PC-3 (cell line): ENCODE data around the gene PIEZO2. TPM values are rescaled to one million over a fixed set of nuclear protein-coding genes. Genes with fewer than 3 reads are reported as not detected.

Source experiments
- ATAC-seq: fragments of 200-7000 bp; cut with Tn5 transposase; 2 replicates; pipeline ENCODE4 v1.9.1; 2020; ENCODE audit warnings: mild to moderate bottlenecking, moderate library complexity
- BruUV-seq: library from RNA; stranded (reverse); fragments of 400-500 nt; replicated peaks from 2 replicates; lab custom pipeline; 2021; lab: Mats Ljungman, UMichigan
- CTCF ChIA-PET: fragments of 300-600 bp; sonication (Branson Sonifier 250); formaldehyde crosslinking; loops from one replicate; lab custom pipeline; 2022; ENCODE audit warnings: antibody characterized with exemption; lab: Charles Lee
- POLR2A ChIA-PET: fragments of 300-600 bp; sonication (Branson Sonifier 250); formaldehyde crosslinking; loops from one replicate; lab custom pipeline; 2022; ENCODE audit warnings: antibody characterized with exemption; ENCODE audit not compliant: unreplicated experiment; lab: Charles Lee
- DNase-seq: peaks from one replicate; pipeline ENCODE4 v3.0.0-alpha.2; 2015
- H2AFZ ChIP-seq: fragments of 300-600 bp; sonication (generic); 2 replicates; pipeline ENCODE4 v1.6.0; 2016; ENCODE audit warnings: antibody characterized with exemption, low read length
- H3F3A ChIP-seq: fragments of 300-600 bp; sonication (generic); one replicate; pipeline ENCODE4 v1.6.0; 2017; ENCODE audit warnings: antibody characterized with exemption, low read length, control low read depth, mild to moderate bottlenecking; ENCODE audit not compliant: unreplicated experiment
- H3K27ac ChIP-seq: fragments of 300-600 bp; sonication (generic); 2 replicates; pipeline ENCODE4 v1.5.1; 2016; ENCODE audit warnings: mild to moderate bottlenecking, low read length
- H3K27me3 ChIP-seq: fragments of 300-600 bp; sonication (generic); 2 replicates; pipeline ENCODE4 v1.6.1; 2016; ENCODE audit warnings: low read length, mixed read lengths
- H3K36me3 ChIP-seq: fragments of 300-600 bp; sonication (generic); 2 replicates; pipeline ENCODE4 v1.6.1; 2016; ENCODE audit warnings: low read depth, mixed run types, low read length, mixed read lengths
- H3K4me1 ChIP-seq: fragments of 300-600 bp; sonication (generic); 2 replicates; pipeline ENCODE4 v1.5.1; 2016; ENCODE audit warnings: low read length; ENCODE audit not compliant: insufficient read depth
- H3K4me2 ChIP-seq: fragments of 300-600 bp; sonication (generic); 2 replicates; pipeline ENCODE4 v1.6.0; 2016; ENCODE audit warnings: low read length
- H3K4me3 ChIP-seq: fragments of 300-600 bp; sonication (generic); 2 replicates; pipeline ENCODE4 v1.5.1; 2016; ENCODE audit warnings: mild to moderate bottlenecking, low read length, mixed read lengths
- H3K79me2 ChIP-seq: fragments of 300-600 bp; sonication (generic); 2 replicates; pipeline ENCODE4 v1.6.1; 2017; ENCODE audit warnings: low read length, mixed read lengths
- H3K9ac ChIP-seq: fragments of 300-600 bp; sonication (generic); 2 replicates; pipeline ENCODE4 v1.6.0; 2016; ENCODE audit warnings: mild to moderate bottlenecking, low read length
- H3K9me2 ChIP-seq: fragments of 300-600 bp; sonication (generic); replicated peaks from 2 replicates; pipeline ENCODE4 v1.6.1; 2016; ENCODE audit warnings: mixed run types, low read length, mixed read lengths
- H3K9me3 ChIP-seq: fragments of 300-600 bp; sonication (generic); 2 replicates; pipeline ENCODE4 v1.6.1; 2016; ENCODE audit warnings: low read length, mixed read lengths
- H4K20me1 ChIP-seq: fragments of 300-600 bp; sonication (generic); 2 replicates; pipeline ENCODE4 v1.6.1; 2016; ENCODE audit warnings: low read length, mixed read lengths
- CTCF ChIP-seq: fragments of 300-600 bp; sonication (generic); conservative IDR thresholded peaks from 2 replicates; pipeline ENCODE4 v1.5.1; 2017; ENCODE audit warnings: antibody characterized with exemption, low read depth, mild to moderate bottlenecking, low read length
- EZH2 ChIP-seq: fragments of 300-600 bp; sonication (generic); IDR thresholded peaks from one replicate; pipeline ENCODE4 v1.6.1; 2017; ENCODE audit warnings: antibody characterized with exemption, mild to moderate bottlenecking, low read length; ENCODE audit not compliant: unreplicated experiment
- EZH2phosphoT487 ChIP-seq: fragments of 300-600 bp; sonication (generic); IDR thresholded peaks from 2 replicates; pipeline ENCODE4 v1.6.1; 2018; ENCODE audit warnings: mild to moderate bottlenecking, antibody characterized with exemption, low read length, borderline replicate concordance
- intact Hi-C: fragments of 100-400 bp; cut with micrococcal nuclease; formaldehyde crosslinking; loops from 2 replicates; pipeline ENCODE4 v1.9.0; 2023
- total RNA-seq: library from RNA; depleted of rRNA; stranded (reverse); fragments of >200 nt; gene quantifications from 2 replicates; pipeline ENCODE4 v1.2.3, GENCODE V29; 2014

The PIEZO2 gene
- total RNA-seq, 1 experiment from 2014 or later, result not detected

GRCh38 chr18:11167778-11168177 is 18.4 kb upstream of the PIEZO2 start:
- ChIA-PET CTCF (no interaction called here), POLR2A (no interaction called here)
- H3K27me3 ChIP-seq, result peaks cover 34% of the 10 kb centered on the region
- no peak overlapping the region for H2AFZ ChIP-seq
- no peaks in the 10 kb centered on the region for H3K79me2 ChIP-seq
- no peaks in the 10 kb centered on the region for H3K4me1 ChIP-seq
- no peak overlapping the region for H3K4me3 ChIP-seq
- no peaks in the 10 kb centered on the region for H3F3A ChIP-seq
- ATAC-seq (no peak), DNase-seq (no peak)
- no peak overlapping the region for H3K27ac ChIP-seq
- no peak overlapping the region for H3K9ac ChIP-seq
- intact Hi-C loops, result no loop called here
- H3K36me3 ChIP-seq, result no peaks in the 10 kb centered on the region
- no peaks in the 10 kb centered on the region for H3K9me2 ChIP-seq
- no peak overlapping the region for H3K4me2 ChIP-seq
- no peaks in the 10 kb centered on the region for H3K9me3 ChIP-seq
- BruUV-seq, result no TSS peak
- TF ChIP-seq EZH2 (no peak), CTCF (no peak), EZH2phosphoT487 (no peak)
- no peaks in the 10 kb centered on the region for H4K20me1 ChIP-seq

DNA sequence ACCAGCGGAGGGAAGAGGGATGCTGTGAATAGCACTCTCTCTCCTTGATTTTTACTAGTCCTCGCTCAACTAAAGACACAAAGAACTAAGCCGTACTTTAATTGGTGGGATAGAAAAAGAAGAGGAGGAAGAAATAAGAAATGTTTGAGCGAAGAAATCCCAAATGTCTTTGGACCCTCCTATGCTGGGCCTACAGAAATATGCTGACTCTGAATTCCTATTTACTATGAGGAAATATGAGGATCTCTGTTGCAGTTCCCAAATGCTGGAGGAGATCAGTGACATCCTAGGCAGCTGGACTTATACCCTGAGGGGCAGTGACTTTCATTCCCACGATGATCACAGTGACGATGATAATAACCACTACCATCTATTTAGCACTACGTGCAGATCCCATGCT is 16.6 kb upstream of the PIEZO2 start:
- Histone ChIP-seq H2AFZ (no peak overlapping the region), H3F3A (no peaks in the 10 kb centered on the region), H3K4me2 (no peak overlapping the region), H3K79me2 (no peaks in the 10 kb centered on the region), H3K36me3 (no peaks in the 10 kb centered on the region), H3K4me1 (no peaks in the 10 kb centered on the region), H3K9me3 (no peaks in the 10 kb centered on the region), H3K4me3 (no peak overlapping the region), H4K20me1 (no peaks in the 10 kb centered on the region), H3K27me3 (peaks cover 38% of the 10 kb centered on the region), H3K9me2 (no peaks in the 10 kb centered on the region), H3K9ac (no peak overlapping the region), H3K27ac (no peak overlapping the region)
- CTCF ChIA-PET, result no interaction called here
- BruUV-seq, result no TSS peak
- intact Hi-C loops, result no loop called here
- no peak for TF ChIP-seq EZH2phosphoT487
- no peak for TF ChIP-seq EZH2
- TF ChIP-seq CTCF, result no peak
- POLR2A ChIA-PET, result no interaction called here
- no peak for DNase-seq
- no peak for ATAC-seq

DNA sequence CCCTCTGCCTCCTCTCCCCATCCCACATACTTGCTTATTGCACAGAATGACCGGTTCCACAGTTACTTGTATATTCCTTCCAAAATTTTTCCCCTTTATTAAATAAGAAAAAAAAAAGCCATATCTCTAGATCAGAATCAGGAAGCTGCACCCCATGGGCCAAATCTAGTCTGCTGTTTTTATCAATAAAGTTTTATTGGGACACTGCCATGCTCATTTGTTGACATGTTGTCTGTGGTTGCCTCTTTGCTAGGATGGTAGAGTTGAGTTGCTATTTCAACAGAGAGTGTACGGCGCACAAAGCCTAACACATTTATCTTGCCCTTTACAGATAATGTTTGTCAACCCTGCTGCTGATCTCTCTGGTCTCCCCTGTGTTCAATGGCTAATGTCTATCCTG is 15.8 kb upstream of the PIEZO2 start:
- Histone ChIP-seq H3K9me2 (no peaks in the 10 kb centered on the region), H3K4me1 (no peaks in the 10 kb centered on the region), H3K4me3 (no peak overlapping the region), H3K27ac (no peak overlapping the region), H3K9ac (no peak overlapping the region), H2AFZ (no peak overlapping the region), H4K20me1 (no peaks in the 10 kb centered on the region), H3K27me3 (peaks cover 44% of the 10 kb centered on the region), H3K4me2 (no peak overlapping the region), H3K79me2 (no peaks in the 10 kb centered on the region), H3K9me3 (no peaks in the 10 kb centered on the region), H3F3A (no peaks in the 10 kb centered on the region), H3K36me3 (no peaks in the 10 kb centered on the region)
- TF ChIP-seq EZH2 (no peak), CTCF (no peak), EZH2phosphoT487 (no peak)
- DNase-seq, result no peak
- CTCF ChIA-PET, result no interaction called here
- no peak for ATAC-seq
- POLR2A ChIA-PET, result no interaction called here
- intact Hi-C loops, result no loop called here
- no TSS peak for BruUV-seq
